ENCODE measurements around the gene TSTD2.
"Not testable (repeated sequence)": the region's sequence is repeated elsewhere in the genome, so short reads cannot be mapped to it uniquely, and the experiment has no call there.

The TSTD2 gene

GRCh38 chr9:97632248-97632984 lies 752 bp downstream of the TSTD2 start:
- peak in 6 of 10 donors; percentile 11 to 82 (median 32) for DNase-seq
- intact Hi-C loops (cut with DNase I) = loop anchor here (10.0 kb wide), 1 partner anchor 352 kb away; the partner anchor contains the start of gene ANP32B

- intact Hi-C loops (cut with DNase I) = loop anchor here (10.0 kb wide), 1 partner anchor 354 kb away; the partner anchor contains the start of gene ANP32B
- no peak for DNase-seq
Measured at GRCh38 chr9:97630591-97630990, 2.6 kb downstream of the TSTD2 start.

GRCh38 chr9:97629156-97629555 lies 4.0 kb downstream of the TSTD2 start:
- DNase-seq = no peak

GRCh38 chr9:97628668-97629067 lies 4.5 kb downstream of the TSTD2 start:
- intact Hi-C loops (cut with DNase I) = no loop called here
- no peak for DNase-seq

More at GRCh38 chr9:97629156-97629555, 4.0 kb downstream of the TSTD2 start:
- intact Hi-C loops (cut with DNase I) = no loop called here

GRCh38 chr9:97627624-97628023 lies 5.5 kb downstream of the TSTD2 start:
- DNase-seq = no peak
- intact Hi-C loops (cut with DNase I) = no loop called here

GRCh38 chr9:97625620-97626019 lies 7.5 kb downstream of the TSTD2 start:
- intact Hi-C loops (cut with DNase I) = no loop called here
- DNase-seq = no peak

GRCh38 chr9:97623946-97624345 lies 9.2 kb downstream of the TSTD2 start:
- no peak for DNase-seq
- intact Hi-C loops (cut with DNase I) = no loop called here

GRCh38 chr9:97622483-97622882 lies 10.7 kb downstream of the TSTD2 start:
- DNase-seq; intact Hi-C loops (cut with DNase I): not testable (repeated sequence)

GRCh38 chr9:97620063-97620462 lies 13.1 kb downstream of the TSTD2 start:
- DNase-seq; intact Hi-C loops (cut with DNase I): not testable (repeated sequence)

- intact Hi-C loops (cut with DNase I) = loop anchor here (10.0 kb wide), 1 partner anchor 763 kb away; the partner anchor contains the start of gene ZNF782
- DNase-seq = no peak
Measured at GRCh38 chr9:97617939-97618416, 15.2 kb downstream of the TSTD2 start.

GRCh38 chr9:97615439-97616072 lies 17.6 kb downstream of the TSTD2 start:
- peak in 5 of 10 donors; percentile 63 to 80 (median 68) for DNase-seq
- intact Hi-C loops (cut with DNase I) = loop anchor here (1.0 to 10.0 kb wide), 3 partner anchors 147 to 761 kb away; partner anchors contain the start of gene ZNF782

GRCh38 chr9:97604901-97605645 lies 28.1 kb downstream of the TSTD2 start:
- no peak for DNase-seq
- intact Hi-C loops (cut with DNase I) = no loop called here

GRCh38 chr9:97602430-97602829 lies 30.7 kb downstream of the TSTD2 start:
- intact Hi-C loops (cut with DNase I) = no loop called here

GRCh38 chr9:97601228-97601898 lies 31.8 kb downstream of the TSTD2 start:
- DNase-seq = no peak
- intact Hi-C loops (cut with DNase I) = no loop called here

More at GRCh38 chr9:97602430-97602829, 30.7 kb downstream of the TSTD2 start:
- no peak for DNase-seq

GRCh38 chr9:97600531-97601227 lies 32.5 kb downstream of the TSTD2 start:
- intact Hi-C loops (cut with DNase I) = no loop called here
- no peak for DNase-seq

GRCh38 chr9:97599314-97599846 lies 33.8 kb downstream of the TSTD2 start:
- intact Hi-C loops (cut with DNase I) = no loop called here

GRCh38 chr9:97598461-97599288 lies 34.5 kb downstream of the TSTD2 start:
- intact Hi-C loops (cut with DNase I) = loop anchor here (1.0 kb wide), 2 partner anchors 129 to 186 kb away; partner anchors contain the start of gene TDRD7
- DNase-seq = peak in 8 of 10 donors; percentile 53 to 94 (median 74)

More at GRCh38 chr9:97599314-97599846, 33.8 kb downstream of the TSTD2 start:
- DNase-seq = no peak

GRCh38 chr9:97596906-97597305 lies 36.3 kb downstream of the TSTD2 start:
- intact Hi-C loops (cut with DNase I) = no loop called here
- DNase-seq = no peak
